Upper lobe of right lung (tissue), 1 donor: Measurements from ENCODE around the gene C2orf72. TPM values are rescaled to one million over a fixed set of nuclear protein-coding genes. Genes with fewer than 3 reads are reported as not detected.

Experiments used
- ATAC-seq: fragments of 200-7000 bp; cut with Tn5 transposase; one replicate; pipeline ENCODE4 v1.9.1; 2020; ENCODE audit warnings: mild to moderate bottlenecking, moderate library complexity
- DNase-seq: peaks from one replicate; pipeline ENCODE4 v3.0.0-alpha.2; 2020
- H3K27ac ChIP-seq: fragments of 200-600 bp; one replicate; pipeline ENCODE4 v1.8.0; 2022
- H3K27me3 ChIP-seq: fragments of 200-600 bp; one replicate; pipeline ENCODE4 v1.8.0; 2022; ENCODE audit warnings: mild to moderate bottlenecking
- H3K36me3 ChIP-seq: fragments of 200-600 bp; one replicate; pipeline ENCODE4 v1.8.0; 2022
- H3K4me1 ChIP-seq: fragments of 200-600 bp; one replicate; pipeline ENCODE4 v1.8.0; 2022
- H3K4me3 ChIP-seq: fragments of 200-600 bp; one replicate; pipeline ENCODE4 v1.8.0; 2022; ENCODE audit warnings: mild to moderate bottlenecking
- H3K9me3 ChIP-seq: fragments of 200-600 bp; one replicate; pipeline ENCODE4 v1.8.0; 2022
- CTCF ChIP-seq: fragments of 200-600 bp; IDR thresholded peaks from one replicate; pipeline ENCODE4 v1.8.0; 2022; ENCODE audit warnings: antibody characterized with exemption
- intact Hi-C: fragments of 100-400 bp; cut with DNase I; formaldehyde crosslinking; loops from one replicate; pipeline ENCODE4 v1.11.0; 2022
- total RNA-seq: library from RNA; stranded (reverse); fragmentation: NEBNext Ultra II Directional; extraction: Animal tissue kit (Norgen Biotek cat#: 25700); gene quantifications from one replicate; pipeline ENCODE4 v1.2.1, GENCODE V29; 2021
- donor health status: DM: no; HTN: yes; CAD: no; lungs with severe emphysema.

C2orf72 gene
- total RNA-seq, 1 donor from 2014 or later, result 1.5 TPM

DNA sequence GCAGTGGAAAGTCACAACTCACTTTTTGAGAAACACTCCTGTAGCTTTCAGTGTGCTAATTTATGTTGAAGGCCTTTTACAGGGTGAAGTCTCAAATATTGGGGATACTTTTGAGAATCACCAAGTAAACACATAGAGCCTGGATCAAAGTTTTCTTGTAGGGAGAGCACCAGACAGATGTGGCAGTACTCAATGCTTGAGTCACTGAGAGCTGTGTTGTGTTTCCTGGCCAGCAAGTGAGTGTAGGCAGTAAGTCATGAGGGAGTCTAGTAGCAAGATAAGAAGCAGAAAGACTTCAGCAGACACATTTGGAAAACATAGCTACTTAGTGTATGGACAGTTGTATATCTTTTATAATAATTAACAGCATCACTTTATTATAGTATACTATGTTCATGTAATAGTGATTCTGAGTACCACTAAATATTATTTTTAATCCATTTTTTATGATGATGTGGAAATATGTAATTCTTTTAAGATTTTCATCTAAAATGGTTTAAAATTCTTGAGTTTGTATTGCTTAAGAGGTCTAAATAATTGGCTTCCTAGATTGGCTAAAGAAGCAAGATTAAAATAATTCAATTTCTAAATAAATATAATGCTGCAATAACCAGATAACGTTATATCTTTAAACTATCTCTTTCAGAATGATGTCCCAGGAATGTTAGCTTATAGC lies 32.2 kb downstream of the C2orf72 start:
- DNase-seq (no peak), ATAC-seq (no peak)
- Histone ChIP-seq H3K4me3 (no peak overlapping the region), H3K36me3 (peaks cover 88% of the 10 kb centered on the region), H3K9me3 (no peaks in the 10 kb centered on the region), H3K27ac (no peak overlapping the region), H3K27me3 (no peaks in the 10 kb centered on the region), H3K4me1 (no peaks in the 10 kb centered on the region)
- TF ChIP-seq CTCF, result no peak
- intact Hi-C loops, result no loop called here

DNA sequence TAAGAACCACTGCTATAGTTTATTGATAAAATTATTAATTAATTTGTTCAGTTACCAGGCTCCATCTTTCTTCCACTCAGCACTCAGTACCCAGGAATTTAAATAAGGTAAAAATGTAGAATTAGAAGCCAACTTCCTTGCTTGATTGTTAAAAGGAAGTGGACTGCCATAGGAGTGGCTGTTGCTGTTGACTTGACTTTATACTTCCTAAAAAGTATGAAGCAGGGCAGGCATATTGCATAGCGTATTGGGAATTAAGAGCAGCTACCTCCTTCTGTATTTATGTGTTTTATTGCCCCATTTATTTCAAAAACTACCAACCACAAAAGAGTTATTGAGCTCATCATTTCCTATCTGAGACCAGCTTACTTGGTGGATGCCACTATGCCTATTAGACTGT lies 47.2 kb downstream of the C2orf72 start:
- no peaks in the 10 kb centered on the region for H3K9me3 ChIP-seq
- ATAC-seq (peak; percentile 45), DNase-seq (no peak)
- peaks cover 99% of the 10 kb centered on the region for H3K36me3 ChIP-seq
- no peak overlapping the region for H3K27ac ChIP-seq
- no peaks in the 10 kb centered on the region for H3K27me3 ChIP-seq
- no peaks in the 10 kb centered on the region for H3K4me1 ChIP-seq
- no peak overlapping the region for H3K4me3 ChIP-seq
- intact Hi-C loops, result no loop called here
- no peak for TF ChIP-seq CTCF

GRCh38 chr2:231088754-231089153 lies 51.4 kb downstream of the C2orf72 start:
- H3K36me3 ChIP-seq, result peaks cover 82% of the 10 kb centered on the region
- no peak for ATAC-seq
- intact Hi-C loops, result no loop called here
- H3K27me3 ChIP-seq, result no peaks in the 10 kb centered on the region
- H3K4me3 ChIP-seq, result no peak overlapping the region
- no peak overlapping the region for H3K27ac ChIP-seq
- no peaks in the 10 kb centered on the region for H3K4me1 ChIP-seq
- H3K9me3 ChIP-seq, result no peaks in the 10 kb centered on the region
- TF ChIP-seq CTCF, result no peak
- DNase-seq, result no peak

GRCh38 chr2:231093933-231094332 lies 56.6 kb downstream of the C2orf72 start:
- no peak for TF ChIP-seq CTCF
- peaks cover 4% of the 10 kb centered on the region for H3K9me3 ChIP-seq

GRCh38 chr2:231094736-231095346 lies 57.5 kb downstream of the C2orf72 start:
- H3K4me3 ChIP-seq, result no peak overlapping the region
- peaks cover 36% of the 10 kb centered on the region for H3K36me3 ChIP-seq
- H3K27me3 ChIP-seq, result no peaks in the 10 kb centered on the region
- ATAC-seq, result no peak
- intact Hi-C loops, result no loop called here
- H3K27ac ChIP-seq, result no peak overlapping the region
- no peak for DNase-seq
- TF ChIP-seq CTCF, result no peak
- H3K9me3 ChIP-seq, result peaks cover 12% of the 10 kb centered on the region
- H3K4me1 ChIP-seq, result no peaks in the 10 kb centered on the region

More at GRCh38 chr2:231093933-231094332, 56.6 kb downstream of the C2orf72 start:
- Histone ChIP-seq H3K27ac (no peak overlapping the region), H3K4me1 (no peaks in the 10 kb centered on the region), H3K27me3 (no peaks in the 10 kb centered on the region), H3K36me3 (peaks cover 41% of the 10 kb centered on the region), H3K4me3 (no peak overlapping the region)
- intact Hi-C loops, result no loop called here
- ATAC-seq (no peak), DNase-seq (no peak)

Other genes with a start within 250 kb of the C2orf72 start
- 25.0 TPM for gene ITM2C, start 172.6 kb upstream of the C2orf72 start, total RNA-seq
- gene GPR55, start 112.3 kb upstream of the C2orf72 start, total RNA-seq, result 1.2 TPM
- not detected for gene SPATA3, start 41.4 kb upstream of the C2orf72 start, total RNA-seq
- gene PSMD1, start 19.3 kb downstream of the C2orf72 start, total RNA-seq, result 59.0 TPM
- 2.6 TPM for gene HTR2B, start 87.5 kb downstream of the C2orf72 start, total RNA-seq
- gene ARMC9, start 161.1 kb downstream of the C2orf72 start, total RNA-seq, result 37.1 TPM